Subcutaneous adipose tissue (tissue), 4 donors: ENCODE measurements around the gene THAP5. TPM values are rescaled to one million over a fixed set of nuclear protein-coding genes. Genes with fewer than 3 reads are reported as not detected.

ENCODE experiments used
- CTCF ChIP-seq: fragments of 450-650 bp; IDR thresholded peaks from one replicate; pipeline ENCODE4 v1.5.1; 2016; ENCODE audit warnings: low read depth, mild to moderate bottlenecking, control low read depth, antibody characterized with exemption, moderate library complexity
- total RNA-seq, 4 donors: library from RNA; depleted of rRNA; stranded (reverse); fragments of >200 nt; gene quantifications; one replicate each; pipeline ENCODE4 v1.1.0, GENCODE V29; 2016

The THAP5 gene
- 10 to 100 TPM; 17.3 to 29.3 (median 21.3) TPM for total RNA-seq

- no peak for TF ChIP-seq CTCF
These were observed at the start of gene THAP5, which contains the start of gene DNAJB9 for GRCh38 chr7:108569381-108570145. Gene THAP5 (minus strand): TSS chr7:108569706. CDS start chr7:108569569, 137 bp downstream. Gene DNAJB9 (plus strand): TSS chr7:108569874. CDS start chr7:108571727, 1,853 bp downstream.

GRCh38 chr7:108618056-108618455, 48.5 kb upstream of the THAP5 start:
- no peak for TF ChIP-seq CTCF

- TF ChIP-seq CTCF, result no peak
These were observed 45.4 kb upstream of the THAP5 start for GRCh38 chr7:108614896-108615295.

GRCh38 chr7:108613949-108614381, 44.5 kb upstream of the THAP5 start:
- TF ChIP-seq CTCF, result no peak

- TF ChIP-seq CTCF, result no peak
These were observed 43.8 kb upstream of the THAP5 start for GRCh38 chr7:108613147-108613948.

- no peak for TF ChIP-seq CTCF
These were observed 41.8 kb upstream of the THAP5 start for GRCh38 chr7:108611268-108611667.

GRCh38 chr7:108609643-108610042, 40.1 kb upstream of the THAP5 start:
- no peak for TF ChIP-seq CTCF
